ENCODE results near the gene ESR2.

ESR2 gene

GRCh38 chr14:64089920-64090319 is 204.3 kb downstream of the ESR2 start:
- Histone ChIP-seq H3K27me3 (replicated peaks) (no peaks in the 10 kb centered on the region), H3K36me3 (replicated peaks) (no peaks in the 10 kb centered on the region), H3K4me3 (ENCODE audit: low read depth, low read length) (no peak overlapping the region), H3K27ac (no peak overlapping the region)
- no peak for TF ChIP-seq CTCF (IDR thresholded peaks at IDR 0.05; ENCODE audit: low read depth, low read length, missing control alignments)
- peak; percentile 14 for DNase-seq
- in situ Hi-C loops (cut with HindIII; ENCODE audit: low pct_ligation_motif_present, low sequenced_read_pairs): no loop called here

GRCh38 chr14:64088647-64088964 is 205.6 kb downstream of the ESR2 start:
- Histone ChIP-seq H3K27me3 (replicated peaks) (no peaks in the 10 kb centered on the region), H3K27ac (no peak overlapping the region), H3K4me3 (ENCODE audit: low read depth, low read length) (no peak overlapping the region), H3K36me3 (replicated peaks) (no peaks in the 10 kb centered on the region)
- no peak for DNase-seq
- TF ChIP-seq CTCF (IDR thresholded peaks at IDR 0.05; ENCODE audit: low read depth, low read length, missing control alignments): no peak
- in situ Hi-C loops (cut with HindIII; ENCODE audit: low pct_ligation_motif_present, low sequenced_read_pairs): no loop called here

GRCh38 chr14:64082837-64083236 is 211.3 kb downstream of the ESR2 start:
- in situ Hi-C loops (cut with HindIII; ENCODE audit: low pct_ligation_motif_present, low sequenced_read_pairs): no loop called here
- DNase-seq: peak; percentile 27
- no peaks in the 10 kb centered on the region for H3K27me3 ChIP-seq (replicated peaks)
- H3K36me3 ChIP-seq (replicated peaks): no peaks in the 10 kb centered on the region
- TF ChIP-seq CTCF (IDR thresholded peaks at IDR 0.05; ENCODE audit: low read depth, low read length, missing control alignments): no peak
- H3K4me3 ChIP-seq (ENCODE audit: low read depth, low read length): no peak overlapping the region
- H3K27ac ChIP-seq: no peak overlapping the region

- in situ Hi-C loops (cut with HindIII; ENCODE audit: low pct_ligation_motif_present, low sequenced_read_pairs): no loop called here
- no peaks in the 10 kb centered on the region for H3K36me3 ChIP-seq (replicated peaks)
- no peak overlapping the region for H3K27ac ChIP-seq
- TF ChIP-seq CTCF (IDR thresholded peaks at IDR 0.05; ENCODE audit: low read depth, low read length, missing control alignments): no peak
- DNase-seq: no peak
- no peak overlapping the region for H3K4me3 ChIP-seq (ENCODE audit: low read depth, low read length)
- no peaks in the 10 kb centered on the region for H3K27me3 ChIP-seq (replicated peaks)
These were observed 212.9 kb downstream of the ESR2 start for GRCh38 chr14:64081174-64081746.

GRCh38 chr14:64080452-64080851 is 213.7 kb downstream of the ESR2 start:
- no peaks in the 10 kb centered on the region for H3K36me3 ChIP-seq (replicated peaks)
- no peak for TF ChIP-seq CTCF (IDR thresholded peaks at IDR 0.05; ENCODE audit: low read depth, low read length, missing control alignments)
- no peak overlapping the region for H3K27ac ChIP-seq
- no peak overlapping the region for H3K4me3 ChIP-seq (ENCODE audit: low read depth, low read length)
- H3K27me3 ChIP-seq (replicated peaks): no peaks in the 10 kb centered on the region
- no peak for DNase-seq
- in situ Hi-C loops (cut with HindIII; ENCODE audit: low pct_ligation_motif_present, low sequenced_read_pairs): no loop called here

- Histone ChIP-seq H3K36me3 (replicated peaks) (no peaks in the 10 kb centered on the region), H3K4me3 (ENCODE audit: low read depth, low read length) (no peak overlapping the region), H3K27me3 (replicated peaks) (no peaks in the 10 kb centered on the region), H3K27ac (no peak overlapping the region)
- no peak for TF ChIP-seq CTCF (IDR thresholded peaks at IDR 0.05; ENCODE audit: low read depth, low read length, missing control alignments)
- in situ Hi-C loops (cut with HindIII; ENCODE audit: low pct_ligation_motif_present, low sequenced_read_pairs): no loop called here
- DNase-seq: no peak
These were observed 218.6 kb downstream of the ESR2 start for GRCh38 chr14:64075613-64076005.

Data from brain microvascular endothelial cell (primary cell).